Epithelial cell of esophagus (primary cell): ENCODE results near the gene RPS18.

Experiments
- DNase-seq: peaks from one replicate; pipeline ENCODE4 v3.0.0; 2010; ENCODE audit warnings: low read depth
- H3K4me3 ChIP-seq: 2 replicates; pipeline ENCODE4 v1.5.1; 2011; ENCODE audit warnings: mild to moderate bottlenecking, low read length, control low read depth
- CTCF ChIP-seq: IDR thresholded peaks from 2 replicates; pipeline ENCODE4 v1.5.1; 2011; ENCODE audit warnings: low read depth, mild to moderate bottlenecking, low read length, control low read depth, inconsistent platforms; ENCODE audit not compliant: insufficient read depth; ENCODE audit errors: missing control alignments

Gene RPS18

GRCh38 chr6:33292996-33293682, 21.3 kb downstream of the RPS18 start:
- H3K4me3 ChIP-seq, result no peak overlapping the region
- no peak for TF ChIP-seq CTCF
- DNase-seq, result no peak

- H3K4me3 ChIP-seq, result no peak overlapping the region
- DNase-seq, result no peak
- TF ChIP-seq CTCF, result no peak
These were observed 22.4 kb downstream of the RPS18 start for GRCh38 chr6:33294086-33294823.

GRCh38 chr6:33295621-33296369, 23.9 kb downstream of the RPS18 start:
- DNase-seq, result no peak
- H3K4me3 ChIP-seq, result no peak overlapping the region
- TF ChIP-seq CTCF, result no peak

- DNase-seq, result no peak
- peak overlapping the region; percentile 98 for H3K4me3 ChIP-seq
- no peak for TF ChIP-seq CTCF
These were observed 25.0 kb downstream of the RPS18 start for GRCh38 chr6:33296797-33297405.

GRCh38 chr6:33297406-33297955, 25.6 kb downstream of the RPS18 start:
- H3K4me3 ChIP-seq, result peak overlapping the region; percentile 98

More at GRCh38 chr6:33297406-33297955, 25.6 kb downstream of the RPS18 start:
- DNase-seq, result peak; percentile 83
- TF ChIP-seq CTCF, result no peak
